Thoracic aorta (tissue), 2 donors: ENCODE measurements around the gene SSBP4. TPM values are rescaled to one million over a fixed set of nuclear protein-coding genes. Genes with fewer than 3 reads are reported as not detected.

Experiments
- ATAC-seq: fragments of 150-250 bp; one replicate; pipeline ENCODE4 v1.8.0; 2017; ENCODE audit warnings: low read depth; ENCODE audit not compliant: insufficient number of reproducible peaks, low FRiP score
- DNase-seq: peaks from one replicate; pipeline ENCODE4 v3.0.0-alpha.2; 2020; ENCODE audit warnings: low spot score
- H3K27ac ChIP-seq, 2 donors: fragments of 200-600 bp; sonication (generic); 1 replicate in 1 of 2; 2 replicates in 1 of 2; pipeline ENCODE4 v1.5.1; 2016; ENCODE audit warnings: mild to moderate bottlenecking in 2 of 2, moderate library complexity in 2 of 2
- H3K27me3 ChIP-seq: fragments of 200-600 bp; sonication (generic); replicated peaks from 2 replicates; pipeline ENCODE4 v1.6.0; 2016; ENCODE audit warnings: mild to moderate bottlenecking; ENCODE audit not compliant: insufficient read depth
- H3K36me3 ChIP-seq: fragments of 200-600 bp; sonication (generic); one replicate; pipeline ENCODE4 v1.5.1; 2016
- H3K4me1 ChIP-seq, 2 donors: fragments of 200-600 bp; sonication (generic); 1 replicate in 1 of 2; 2 replicates in 1 of 2; pipeline versions ENCODE4 v1.5.1 to v1.6.0; 2016; ENCODE audit warnings: low read depth in 2 of 2, mild to moderate bottlenecking in 1 of 2; ENCODE audit not compliant: control insufficient read depth in 1 of 2
- H3K4me3 ChIP-seq: fragments of 200-600 bp; sonication (generic); 2 replicates; pipeline ENCODE4 v1.5.1; 2016; ENCODE audit warnings: mild to moderate bottlenecking
- H3K9me3 ChIP-seq: fragments of 200-600 bp; sonication (generic); 2 replicates; pipeline ENCODE4 v1.5.1; 2016
- total RNA-seq, 2 donors: library from RNA; depleted of rRNA; stranded (reverse); fragments of >200 nt; gene quantifications; one replicate each; pipeline versions ENCODE4 v1.1.0 to v1.2.3, GENCODE V29; 2016
- TF ChIP-seq, protein P1 (sequence below): fragments of 200-600 bp; sonication (generic); IDR thresholded peaks from one replicate; pipeline ENCODE4 v1.5.1; 2019; ENCODE audit warnings: antibody characterized with exemption

SSBP4 gene
- total RNA-seq, 2 donors from 2014 or later: 87.7 to 94.9 TPM

- ATAC-seq: no peak
- TF ChIP-seq, protein P1, sequence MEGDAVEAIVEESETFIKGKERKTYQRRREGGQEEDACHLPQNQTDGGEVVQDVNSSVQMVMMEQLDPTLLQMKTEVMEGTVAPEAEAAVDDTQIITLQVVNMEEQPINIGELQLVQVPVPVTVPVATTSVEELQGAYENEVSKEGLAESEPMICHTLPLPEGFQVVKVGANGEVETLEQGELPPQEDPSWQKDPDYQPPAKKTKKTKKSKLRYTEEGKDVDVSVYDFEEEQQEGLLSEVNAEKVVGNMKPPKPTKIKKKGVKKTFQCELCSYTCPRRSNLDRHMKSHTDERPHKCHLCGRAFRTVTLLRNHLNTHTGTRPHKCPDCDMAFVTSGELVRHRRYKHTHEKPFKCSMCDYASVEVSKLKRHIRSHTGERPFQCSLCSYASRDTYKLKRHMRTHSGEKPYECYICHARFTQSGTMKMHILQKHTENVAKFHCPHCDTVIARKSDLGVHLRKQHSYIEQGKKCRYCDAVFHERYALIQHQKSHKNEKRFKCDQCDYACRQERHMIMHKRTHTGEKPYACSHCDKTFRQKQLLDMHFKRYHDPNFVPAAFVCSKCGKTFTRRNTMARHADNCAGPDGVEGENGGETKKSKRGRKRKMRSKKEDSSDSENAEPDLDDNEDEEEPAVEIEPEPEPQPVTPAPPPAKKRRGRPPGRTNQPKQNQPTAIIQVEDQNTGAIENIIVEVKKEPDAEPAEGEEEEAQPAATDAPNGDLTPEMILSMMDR: no peak
- Histone ChIP-seq H3K9me3 (no peaks in the 10 kb centered on the region), H3K36me3 (no peaks in the 10 kb centered on the region), H3K27me3 (no peaks in the 10 kb centered on the region), H3K27ac (no peak overlapping the region), H3K4me3 (peak overlapping the region; percentile 41), H3K4me1 (peaks cover 3 to 21% of the 10 kb centered on the region in 2 donors)
- DNase-seq: no peak
Measured at GRCh38 chr19:18386543-18387271, 32.5 kb upstream of the SSBP4 start.

- H3K36me3 ChIP-seq: no peaks in the 10 kb centered on the region
- ATAC-seq: no peak
- H3K27me3 ChIP-seq: no peaks in the 10 kb centered on the region
- H3K4me3 ChIP-seq: peak overlapping the region; percentile 67
- H3K27ac ChIP-seq: peak overlapping the region in 1 of 2 donors; percentile 37
- H3K9me3 ChIP-seq: no peaks in the 10 kb centered on the region
- peaks cover 3 to 21% of the 10 kb centered on the region in 2 donors for H3K4me1 ChIP-seq
- TF ChIP-seq, protein P1: peak; percentile 100
- DNase-seq: peak; percentile 40
Measured at GRCh38 chr19:18388100-18388959, 30.9 kb upstream of the SSBP4 start.

GRCh38 chr19:18388960-18389725 lies 30.1 kb upstream of the SSBP4 start:
- Histone ChIP-seq H3K36me3 (no peaks in the 10 kb centered on the region), H3K4me1 (peaks cover 3 to 21% of the 10 kb centered on the region in 2 donors), H3K9me3 (no peaks in the 10 kb centered on the region), H3K27me3 (no peaks in the 10 kb centered on the region), H3K27ac (no peak overlapping the region), H3K4me3 (peak overlapping the region; percentile 67)
- ATAC-seq (no peak), DNase-seq (no peak)
- TF ChIP-seq, protein P1: no peak

GRCh38 chr19:18389726-18390064 lies 29.5 kb upstream of the SSBP4 start:
- H3K27ac ChIP-seq: no peak overlapping the region
- H3K9me3 ChIP-seq: no peaks in the 10 kb centered on the region
- no peak overlapping the region for H3K4me3 ChIP-seq
- no peaks in the 10 kb centered on the region for H3K27me3 ChIP-seq
- peaks cover 3 to 21% of the 10 kb centered on the region in 2 donors for H3K4me1 ChIP-seq
- DNase-seq (no peak), ATAC-seq (no peak)
- TF ChIP-seq, protein P1: no peak
- no peaks in the 10 kb centered on the region for H3K36me3 ChIP-seq
